Osteoblast (primary cell): Measurements from ENCODE around the gene INSC. TPM values are rescaled to one million over a fixed set of nuclear protein-coding genes. Genes with fewer than 3 reads are reported as not detected.

Experiments used
- DNase-seq: peaks from one replicate; pipeline ENCODE4 v3.0.0; 2011; ENCODE audit warnings: low spot score, mixed read lengths; ENCODE audit not compliant: insufficient read length; ENCODE audit errors: missing footprints
- H2AFZ ChIP-seq: 2 replicates; pipeline ENCODE4 v1.6.0; 2011; ENCODE audit warnings: mild to moderate bottlenecking, low read length
- H3K27ac ChIP-seq: 2 replicates; pipeline ENCODE4 v1.5.1; 2011; ENCODE audit warnings: mild to moderate bottlenecking, low read depth, low read length, moderate library complexity
- H3K27me3 ChIP-seq: 2 replicates; pipeline ENCODE4 v1.6.0; 2012; ENCODE audit warnings: mild to moderate bottlenecking, control low read depth, inconsistent platforms, low read length, moderate library complexity; ENCODE audit not compliant: insufficient read depth
- H3K36me3 ChIP-seq: 2 replicates; pipeline ENCODE4 v1.5.1; 2011; ENCODE audit warnings: mild to moderate bottlenecking, low read length, control low read depth, moderate library complexity; ENCODE audit not compliant: insufficient read depth
- H3K4me1 ChIP-seq: 2 replicates; pipeline ENCODE4 v1.5.1; 2011; ENCODE audit warnings: mild to moderate bottlenecking, low read length, control low read depth, moderate library complexity; ENCODE audit not compliant: insufficient read depth
- H3K4me2 ChIP-seq: 2 replicates; pipeline ENCODE4 v1.6.0; 2011; ENCODE audit warnings: mild to moderate bottlenecking, low read length; ENCODE audit not compliant: insufficient read depth
- H3K4me3 ChIP-seq: fragments of 200-600 bp; sonication (generic); 3 replicates; pipeline ENCODE4 v1.5.1; 2012; ENCODE audit warnings: mild to moderate bottlenecking, low read length, inconsistent platforms; ENCODE audit not compliant: insufficient read depth
- H3K79me2 ChIP-seq: 2 replicates; pipeline ENCODE4 v1.6.0; 2012; ENCODE audit warnings: mild to moderate bottlenecking, low read length, control low read depth, inconsistent platforms; ENCODE audit not compliant: insufficient read depth
- H3K9me3 ChIP-seq: 2 replicates; pipeline ENCODE4 v1.5.1; 2011; ENCODE audit warnings: low read depth, low read length, control low read depth
- H4K20me1 ChIP-seq: 2 replicates; pipeline ENCODE4 v1.6.0; 2012; ENCODE audit warnings: mild to moderate bottlenecking, low read length, control low read depth; ENCODE audit not compliant: insufficient read depth
- total RNA-seq: library from RNA; depleted of rRNA; stranded (reverse); fragments of >200 nt; gene quantifications from 2 replicates; pipeline ENCODE4 v1.2.3, GENCODE V29; 2012
- TF ChIP-seq, protein P1 (sequence below): IDR thresholded peaks from 2 replicates; pipeline ENCODE4 v1.5.1; 2011; ENCODE audit warnings: mild to moderate bottlenecking, low read depth, low read length, moderate library complexity; ENCODE audit errors: extremely low read depth

Gene INSC
- total RNA-seq, 1 donor = 0.72 TPM

DNA sequence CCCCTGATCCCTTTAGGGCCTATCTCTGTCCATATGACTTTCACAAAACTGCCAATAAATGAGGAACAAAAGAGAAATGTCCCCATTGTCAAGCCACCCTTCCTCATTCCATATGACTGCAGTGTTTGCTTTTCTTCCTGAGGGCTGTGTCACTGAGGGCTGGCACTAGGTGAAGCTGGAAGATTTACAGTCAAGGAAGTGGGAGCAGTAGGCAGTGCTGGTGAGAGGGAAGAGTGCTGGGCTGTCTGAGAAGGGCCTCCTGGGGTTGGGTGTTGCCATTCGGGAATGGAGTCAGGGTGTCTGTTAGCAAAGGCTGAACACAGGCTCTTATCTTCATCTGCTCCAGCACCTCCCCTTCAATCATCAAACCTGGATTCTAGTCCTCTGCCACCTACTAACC is 30.9 kb downstream of the INSC start:
- DNase-seq = no peak
- peak overlapping the region; percentile 81 for H3K27ac ChIP-seq
- TF ChIP-seq, protein P1, sequence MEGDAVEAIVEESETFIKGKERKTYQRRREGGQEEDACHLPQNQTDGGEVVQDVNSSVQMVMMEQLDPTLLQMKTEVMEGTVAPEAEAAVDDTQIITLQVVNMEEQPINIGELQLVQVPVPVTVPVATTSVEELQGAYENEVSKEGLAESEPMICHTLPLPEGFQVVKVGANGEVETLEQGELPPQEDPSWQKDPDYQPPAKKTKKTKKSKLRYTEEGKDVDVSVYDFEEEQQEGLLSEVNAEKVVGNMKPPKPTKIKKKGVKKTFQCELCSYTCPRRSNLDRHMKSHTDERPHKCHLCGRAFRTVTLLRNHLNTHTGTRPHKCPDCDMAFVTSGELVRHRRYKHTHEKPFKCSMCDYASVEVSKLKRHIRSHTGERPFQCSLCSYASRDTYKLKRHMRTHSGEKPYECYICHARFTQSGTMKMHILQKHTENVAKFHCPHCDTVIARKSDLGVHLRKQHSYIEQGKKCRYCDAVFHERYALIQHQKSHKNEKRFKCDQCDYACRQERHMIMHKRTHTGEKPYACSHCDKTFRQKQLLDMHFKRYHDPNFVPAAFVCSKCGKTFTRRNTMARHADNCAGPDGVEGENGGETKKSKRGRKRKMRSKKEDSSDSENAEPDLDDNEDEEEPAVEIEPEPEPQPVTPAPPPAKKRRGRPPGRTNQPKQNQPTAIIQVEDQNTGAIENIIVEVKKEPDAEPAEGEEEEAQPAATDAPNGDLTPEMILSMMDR = no peak

DNA sequence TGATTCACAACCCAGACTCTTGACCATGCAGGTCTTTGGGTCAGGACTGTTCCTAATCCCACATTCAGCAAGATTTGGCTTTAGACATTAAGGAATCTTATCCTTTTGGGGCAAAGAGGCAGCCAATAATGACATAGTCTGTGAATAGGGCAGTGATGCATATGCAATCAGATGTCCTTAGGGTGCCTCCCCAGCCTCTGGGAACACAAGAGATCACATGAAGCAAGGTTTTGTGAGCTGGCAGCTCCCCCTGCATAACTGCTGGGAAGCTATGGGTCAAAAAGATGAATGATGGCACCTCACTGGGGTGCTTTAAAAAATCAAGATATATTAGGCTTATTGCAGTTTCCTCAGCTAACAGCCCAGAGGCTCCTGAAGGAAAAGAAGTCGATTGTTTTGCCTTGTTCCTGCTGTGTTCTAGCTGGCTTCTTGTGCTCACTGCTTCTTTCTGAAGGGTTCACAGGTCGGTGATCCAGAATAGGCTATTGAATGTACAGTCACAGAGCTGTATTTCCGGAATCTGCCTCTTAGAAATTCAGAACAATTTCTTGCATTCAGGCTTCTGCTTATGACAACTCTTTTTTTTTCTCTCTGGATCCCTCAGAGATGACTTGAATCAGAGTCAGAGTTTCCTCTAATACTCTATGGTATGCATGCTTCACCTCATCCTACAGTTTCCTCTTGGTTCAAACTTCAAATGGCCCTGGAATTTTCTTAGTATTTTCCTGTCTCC is 31.7 kb downstream of the INSC start:
- peaks cover 30% of the 10 kb centered on the region for H3K4me1 ChIP-seq
- no peaks in the 10 kb centered on the region for H3K27me3 ChIP-seq
- H3K27ac ChIP-seq = peak overlapping the region; percentile 81
- DNase-seq = peak; percentile 68
- no peaks in the 10 kb centered on the region for H3K36me3 ChIP-seq
- H3K79me2 ChIP-seq = no peaks in the 10 kb centered on the region
- H3K9me3 ChIP-seq = no peaks in the 10 kb centered on the region
- H2AFZ ChIP-seq = peak overlapping the region; percentile 71
- TF ChIP-seq, protein P1 = no peak
- no peak overlapping the region for H3K4me3 ChIP-seq
- H4K20me1 ChIP-seq = no peaks in the 10 kb centered on the region
- peak overlapping the region; percentile 64 for H3K4me2 ChIP-seq

More for the DNA sequence above, 30.9 kb downstream of the INSC start:
- H3K4me2 ChIP-seq = no peak overlapping the region
- peaks cover 30% of the 10 kb centered on the region for H3K4me1 ChIP-seq
- H3K79me2 ChIP-seq = no peaks in the 10 kb centered on the region
- no peaks in the 10 kb centered on the region for H3K27me3 ChIP-seq
- no peak overlapping the region for H3K4me3 ChIP-seq
- H4K20me1 ChIP-seq = no peaks in the 10 kb centered on the region
- no peak overlapping the region for H2AFZ ChIP-seq
- H3K36me3 ChIP-seq = no peaks in the 10 kb centered on the region
- H3K9me3 ChIP-seq = no peaks in the 10 kb centered on the region

DNA sequence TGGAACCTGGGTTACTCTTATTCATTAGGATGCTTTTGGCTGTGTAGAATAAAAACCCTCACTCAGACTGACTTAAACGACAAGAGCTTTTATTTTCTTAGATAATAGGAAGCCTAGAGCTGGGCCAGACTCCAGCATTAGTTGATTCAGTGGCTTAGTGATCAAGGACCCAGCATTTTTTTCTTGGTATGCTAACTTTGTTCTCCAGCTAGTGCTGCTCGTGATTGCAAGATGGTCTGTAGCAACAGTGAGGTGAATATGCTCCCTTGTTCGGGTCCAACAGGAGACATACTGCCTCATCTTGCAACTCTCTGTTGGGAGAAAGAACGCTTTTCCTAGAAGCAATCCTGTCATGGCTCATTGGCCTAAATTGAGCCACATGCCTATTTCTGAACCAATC is 33.4 kb downstream of the INSC start:
- Histone ChIP-seq H3K79me2 (no peaks in the 10 kb centered on the region), H3K4me2 (no peak overlapping the region), H3K27ac (no peak overlapping the region), H3K9me3 (no peaks in the 10 kb centered on the region), H3K4me3 (no peak overlapping the region), H3K4me1 (peaks cover 30% of the 10 kb centered on the region), H2AFZ (peak overlapping the region; percentile 8), H4K20me1 (no peaks in the 10 kb centered on the region), H3K36me3 (no peaks in the 10 kb centered on the region), H3K27me3 (no peaks in the 10 kb centered on the region)
- peak; percentile 19 for DNase-seq
- TF ChIP-seq, protein P1 = no peak

DNA sequence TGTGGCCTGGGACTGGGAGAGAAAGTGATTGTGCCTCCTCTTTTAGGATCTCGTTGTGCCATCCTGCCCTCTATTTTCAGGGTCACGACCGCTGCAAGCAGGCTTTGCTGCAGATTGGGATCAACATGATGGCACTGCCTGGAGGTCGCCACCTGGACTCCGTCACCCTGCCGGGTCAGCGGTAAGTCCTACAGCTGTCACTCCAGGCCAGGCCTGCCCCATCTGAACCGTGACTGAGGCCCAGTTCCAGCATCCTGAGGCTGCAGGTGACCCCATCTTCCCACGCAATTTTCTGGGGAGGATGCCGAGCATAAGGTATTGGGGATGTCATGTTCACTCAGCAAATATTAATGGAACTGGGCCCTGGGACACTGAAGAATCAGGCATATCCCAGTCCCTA is 34.3 kb downstream of the INSC start:
- TF ChIP-seq, protein P1 = no peak
- Histone ChIP-seq H3K4me2 (no peak overlapping the region), H3K4me1 (peaks cover 30% of the 10 kb centered on the region), H3K27ac (no peak overlapping the region), H3K79me2 (no peaks in the 10 kb centered on the region), H3K4me3 (no peak overlapping the region), H4K20me1 (no peaks in the 10 kb centered on the region), H2AFZ (no peak overlapping the region), H3K27me3 (no peaks in the 10 kb centered on the region), H3K36me3 (no peaks in the 10 kb centered on the region), H3K9me3 (no peaks in the 10 kb centered on the region)
- no peak for DNase-seq
